Endothelial cell of umbilical vein (primary cell): ENCODE results near the gene XPA. TPM values are rescaled to one million over a fixed set of nuclear protein-coding genes. Genes with fewer than 3 reads are reported as not detected.

ENCODE experiments used
- Bru-seq: library from RNA; stranded (reverse); fragments of 400-500 nt; gene quantifications from one replicate; lab custom pipeline; 2021; lab: Mats Ljungman, UMichigan
- BruChase-seq, 2 experiments: library from RNA; stranded (reverse); fragments of 400-500 nt; gene quantifications; one replicate each; lab custom pipeline; 2021; lab: Mats Ljungman, UMichigan
- BruUV-seq: library from RNA; stranded (reverse); fragments of 400-500 nt; replicated peaks from 2 replicates; lab custom pipeline; 2021; lab: Mats Ljungman, UMichigan
- CTCF ChIA-PET: fragments of 300-600, 350-600 bp; sonication (Branson Sonifier 250); formaldehyde crosslinking; loops from one replicate; lab custom pipeline; 2021; ENCODE audit warnings: antibody characterized with exemption, inconsistent platforms; lab: Charles Lee
- POLR2A ChIA-PET: fragments of 300-600, 350-600 bp; sonication (Branson Sonifier 250); formaldehyde crosslinking; loops from one replicate; lab custom pipeline; 2021; ENCODE audit warnings: antibody characterized with exemption, inconsistent platforms; lab: Charles Lee
- DNase-seq: peaks from one replicate; pipeline ENCODE4 v3.0.0-alpha.2; 2011; ENCODE audit warnings: low read depth, low spot score
- FAIRE-seq: peaks from 2 replicates; lab custom pipeline; 2011; peaks lifted over from hg19 to GRCh38; lab: Jason Lieb, UNC
- H2AFZ ChIP-seq: 2 replicates; pipeline ENCODE4 v1.6.0; 2012; ENCODE audit warnings: low read depth, low read length, control low read depth, inconsistent platforms
- H3K27ac ChIP-seq: 2 replicates; pipeline ENCODE4 v1.5.1; 2011; ENCODE audit warnings: low read depth, mild to moderate bottlenecking, control low read depth, low read length, moderate library complexity; ENCODE audit not compliant: insufficient read depth
- H3K27me3 ChIP-seq, 2 experiments: 2 replicates each; pipeline versions ENCODE4 v1.6.0 to v1.6.1; 2011; ENCODE audit warnings: low read length in 2 of 2, mixed read lengths in 1 of 2; ENCODE audit not compliant: control insufficient read depth in 2 of 2, insufficient read depth in 2 of 2
- H3K36me3 ChIP-seq, 2 experiments: 2 replicates in 1 of 2; 3 replicates in 1 of 2; pipeline ENCODE4 v1.5.1; 2011; ENCODE audit warnings: low read length in 2 of 2, mild to moderate bottlenecking in 1 of 2, moderate library complexity in 1 of 2; ENCODE audit not compliant: control insufficient read depth in 2 of 2, insufficient read depth in 2 of 2; ENCODE audit errors: extremely low read depth in 1 of 2
- H3K4me1 ChIP-seq: 3 replicates; pipeline ENCODE4 v1.5.1; 2011; ENCODE audit warnings: mild to moderate bottlenecking, low read length; ENCODE audit not compliant: control insufficient read depth, insufficient read depth; ENCODE audit errors: extremely low read depth
- H3K4me2 ChIP-seq: 2 replicates; pipeline ENCODE4 v1.6.1; 2011; ENCODE audit warnings: low read length, control low read depth, mixed read lengths; ENCODE audit not compliant: insufficient read depth
- H3K4me3 ChIP-seq, 3 experiments: fragments of 200-600 bp in 1 of 3; sonication (generic), shearing (Covaris generic) in 1 of 3; replicated peaks in 1 of 3; 2 replicates each; pipeline ENCODE4 v1.5.1; 2011 to 2016; ENCODE audit warnings: control low read depth in 3 of 3, low read length in 3 of 3, mild to moderate bottlenecking in 2 of 3, inconsistent platforms in 1 of 3, low read depth in 1 of 3, moderate library complexity in 1 of 3; ENCODE audit not compliant: insufficient read depth in 1 of 3
- H3K79me2 ChIP-seq: 2 replicates; pipeline ENCODE4 v1.6.0; 2012; ENCODE audit warnings: low read length, inconsistent platforms; ENCODE audit not compliant: control insufficient read depth, insufficient read depth
- H3K9ac ChIP-seq: replicated peaks from 2 replicates; pipeline ENCODE3; 2011; ENCODE audit warnings: low read length, control low read depth; ENCODE audit not compliant: insufficient read depth; ENCODE audit errors: extremely low read depth
- H3K9me1 ChIP-seq: replicated peaks from 3 replicates; pipeline ENCODE4 v1.6.0; 2011; ENCODE audit warnings: mild to moderate bottlenecking, low read length; ENCODE audit not compliant: control insufficient read depth, insufficient read depth; ENCODE audit errors: extremely low read depth
- H3K9me3 ChIP-seq: replicated peaks from 2 replicates; pipeline ENCODE4 v1.5.1; 2012; ENCODE audit warnings: low read length, inconsistent platforms; ENCODE audit not compliant: control insufficient read depth, insufficient read depth
- H4K20me1 ChIP-seq: replicated peaks from 2 replicates; pipeline ENCODE3; 2011; ENCODE audit warnings: mild to moderate bottlenecking, low read length; ENCODE audit not compliant: control insufficient read depth, insufficient read depth; ENCODE audit errors: extremely low read depth
- CTCF ChIP-seq, 2 donors: IDR thresholded peaks; 1 replicate in 1 of 2; 2 replicates in 1 of 2; pipeline ENCODE4 v1.5.1; 2011; ENCODE audit warnings: low read length in 2 of 2, mild to moderate bottlenecking in 2 of 2, moderate library complexity in 2 of 2, control low read depth in 1 of 2, inconsistent platforms in 1 of 2, low read depth in 1 of 2; ENCODE audit not compliant: insufficient read depth in 1 of 2; ENCODE audit errors: extremely low read depth in 1 of 2
- EZH2 ChIP-seq: IDR thresholded peaks from 2 replicates; pipeline ENCODE4 v1.6.1; 2012; ENCODE audit warnings: borderline replicate concordance, low read depth, mild to moderate bottlenecking, moderate library complexity, low read length, inconsistent platforms; ENCODE audit not compliant: severe bottlenecking
- FOS ChIP-seq: IDR thresholded peaks from 2 replicates; pipeline ENCODE4 v1.6.1; 2011; ENCODE audit warnings: mild to moderate bottlenecking, low read length, moderate library complexity, borderline replicate concordance; ENCODE audit not compliant: insufficient read depth
- GATA2 ChIP-seq: IDR thresholded peaks from 2 replicates; pipeline ENCODE4 v1.7.0; 2011; ENCODE audit warnings: low read depth, mild to moderate bottlenecking, moderate library complexity, mixed read lengths, low read length; ENCODE audit not compliant: insufficient read length, insufficient read depth
- JUN ChIP-seq: IDR thresholded peaks from 2 replicates; pipeline ENCODE4 v1.6.1; 2011; ENCODE audit warnings: borderline replicate concordance, low read depth; ENCODE audit not compliant: insufficient read length, insufficient read depth
- MYC ChIP-seq: IDR thresholded peaks from one replicate; pipeline ENCODE4 v1.6.1; 2011; ENCODE audit warnings: mild to moderate bottlenecking, low read depth, low read length
- POLR2A ChIP-seq: IDR thresholded peaks from 2 replicates; pipeline ENCODE4 v1.6.1; 2012; ENCODE audit warnings: low read depth, mild to moderate bottlenecking, control low read depth, low read length
- POLR2AphosphoS5 ChIP-seq: IDR thresholded peaks from 2 replicates; pipeline ENCODE4 v1.6.1; 2012; ENCODE audit warnings: low read depth, mild to moderate bottlenecking, control low read depth, low read length, moderate library complexity; ENCODE audit not compliant: insufficient read depth
- dilution Hi-C: fragments of 300-500 bp; cut with MboI; formaldehyde crosslinking; loops from one replicate; pipeline ENCODE4 v1.15.0; 2019; ENCODE audit warnings: low sequenced_read_pairs; ENCODE audit not compliant: extremely low pct_ligation_motif_present
- intact Hi-C: fragments of 100-400 bp; cut with micrococcal nuclease; formaldehyde crosslinking; loops from one replicate; pipeline ENCODE4 v1.10.0; 2022
- long read RNA-seq: library from polyadenylated mRNA; stranded (forward); transcript quantifications from one replicate; pipeline ENCODE4 v2.0.0, GENCODE V29; 2021
- polyA minus RNA-seq, 3 experiments: library from RNA; depleted of rRNA, polyadenylated mRNA; stranded (reverse); fragments of >200 nt; gene quantifications; 1 replicate in 1 of 3; 2 replicates in 2 of 3; pipeline ENCODE4 v1.2.3, GENCODE V29; 2011
- polyA plus RNA-seq, 4 experiments: library from polyadenylated mRNA; depleted of rRNA in 3 of 4; stranded (reverse) in 3 of 4; unstranded in 1 of 4; fragments of >200 nt; gene quantifications; 2 replicates each; pipeline versions ENCODE4 v1.2.1 to v1.2.3, GENCODE V29; 2011 to 2012; ENCODE audit warnings: missing spikeins in 1 of 4
- total RNA-seq: library from RNA; stranded (reverse); gene quantifications from 2 replicates; pipeline ENCODE4 v1.2.3, GENCODE V29; 2021
- TF ChIP-seq, protein P1 (sequence below): IDR thresholded peaks from 2 replicates; pipeline ENCODE4 v1.6.1; 2011; ENCODE audit not compliant: insufficient read depth, insufficient read length

XPA gene
- total RNA-seq (18.5 and 21.1 TPM in 2 replicates), polyA plus RNA-seq (2.2 and 3.6 TPM in 2 replicates), polyA minus RNA-seq (3.5 and 6.8 TPM in 2 replicates), Bru-seq, nascent RNA (percentile 94 among the genes with signal in this experiment), BruChase-seq, experiment 1, labeled RNA remaining after a 6-hour chase (percentile 61 among the genes with signal in this experiment), BruChase-seq, experiment 2, labeled RNA remaining after a 2-hour chase (percentile 78 among the genes with signal in this experiment)
- polyA plus RNA-seq (2011; cell fraction: cytosol; rRNA removed), result 5.9 and 6.7 TPM in 2 replicates
- 6.2 and 9.6 TPM in 2 replicates for polyA plus RNA-seq (2011; cell fraction: nucleus; rRNA removed)
- polyA plus RNA-seq (2012), result 14.0 and 15.6 TPM in 2 replicates
- 1.7 TPM for polyA minus RNA-seq (2011; cell fraction: cytosol; rRNA and poly(A)+ RNA removed)
- 14.2 and 14.4 TPM in 2 replicates for polyA minus RNA-seq (2011; cell fraction: nucleus; rRNA and poly(A)+ RNA removed)
- long read RNA-seq, transcript XPA-201 (6 exons, 1,417 nt), result major isoform, 81 of 115 reads
- long read RNA-seq, transcript XPA-202 (7 exons, 1,584 nt), result minor isoform, 5 of 115 reads
- long read RNA-seq, partial matches to known transcripts, result 6 of 115 reads
- long read RNA-seq, other reads (novel, unspliced or antisense), result 23 of 115 reads

DNA sequence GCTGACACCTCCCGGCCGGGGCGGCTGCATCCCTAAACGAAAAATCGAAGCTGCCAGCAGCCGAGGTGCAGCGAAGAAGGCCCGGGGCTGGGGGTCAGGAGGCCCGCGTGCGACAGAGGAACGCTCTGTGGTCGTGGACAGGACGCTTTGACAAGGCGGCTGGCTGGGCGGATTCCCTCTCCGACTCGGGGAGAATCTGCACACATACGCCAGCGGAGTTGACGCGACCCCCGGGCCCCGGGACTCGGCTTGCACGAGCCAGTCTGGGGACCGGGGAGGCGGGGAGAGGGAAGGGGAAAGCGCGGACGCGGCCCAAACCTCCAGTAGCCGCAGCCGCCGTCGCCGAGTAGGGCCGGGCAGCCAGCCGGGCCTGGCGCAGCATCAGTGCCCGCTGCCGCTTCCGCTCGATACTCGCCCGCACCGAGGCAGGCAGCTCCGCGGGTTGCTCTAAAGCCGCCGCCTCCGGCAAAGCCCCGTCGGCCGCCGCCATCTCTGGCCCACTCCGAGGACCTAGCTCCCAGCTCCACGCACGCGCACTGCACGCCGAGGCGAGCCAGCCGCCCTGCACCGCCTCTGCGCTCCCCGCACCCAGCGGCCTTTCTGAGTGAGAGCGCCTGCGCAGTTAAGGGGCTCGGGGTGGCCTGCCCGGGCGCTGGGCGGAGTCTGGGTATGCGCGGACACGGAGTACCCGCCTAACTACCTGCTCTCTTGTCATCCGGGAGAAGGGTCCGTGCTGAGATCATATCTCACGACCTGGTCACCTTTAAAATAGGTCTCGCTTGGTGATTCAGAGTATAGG, at the start of gene XPA:
Gene XPA (minus strand): TSS at position 538 of the 799 bp plus-strand sequence. CDS start 48 bp downstream, at position 490.
- intact Hi-C loops (no loop called here), dilution Hi-C loops (no loop called here)
- peaks cover 30% of the 10 kb centered on the region for H3K4me1 ChIP-seq
- no peaks in the 10 kb centered on the region for H3K9me1 ChIP-seq
- H4K20me1 ChIP-seq, result no peaks in the 10 kb centered on the region
- peak within 1 kb of the TSS; percentile 99 for H3K4me2 ChIP-seq
- FAIRE-seq (peak; percentile 87), DNase-seq (peak; percentile 97)
- no peaks in the 10 kb centered on the region for H3K9me3 ChIP-seq
- no peak for TF ChIP-seq EZH2
- no peak for TF ChIP-seq FOS
- peak; percentile 13 for TF ChIP-seq GATA2
- peak; percentile 90 for TF ChIP-seq POLR2AphosphoS5
- TF ChIP-seq MYC, result no peak
- TF ChIP-seq JUN, result no peak
- TF ChIP-seq, protein P1, sequence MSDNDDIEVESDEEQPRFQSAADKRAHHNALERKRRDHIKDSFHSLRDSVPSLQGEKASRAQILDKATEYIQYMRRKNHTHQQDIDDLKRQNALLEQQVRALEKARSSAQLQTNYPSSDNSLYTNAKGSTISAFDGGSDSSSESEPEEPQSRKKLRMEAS, result no peak
- TF ChIP-seq POLR2A, result peak; percentile 94
- TF ChIP-seq CTCF (IDR thresholded peaks at IDR 0.05; ENCODE audit: extremely low read depth in 1 of 2, insufficient read depth in 1 of 2, low read depth in 1 of 2, low read length in 2 of 2), result no peak
- ChIA-PET POLR2A (no interaction called here), CTCF (interaction anchor here (0.9 to 2.0 kb wide), 4 partner anchors 10 to 225 kb away, joined by 3 to 7 read pairs (median 4); partner anchors contain the start of gene TRMO)
- H3K9ac ChIP-seq, result peak within 1 kb of the TSS; percentile 76
- no TSS peak for BruUV-seq
- peaks cover 0 to 4% of the 10 kb centered on the region in 2 experiments for H3K36me3 ChIP-seq
- H3K4me3 ChIP-seq, result peak within 1 kb of the TSS; percentile 53 to 91 (median 63)
- H3K79me2 ChIP-seq, result peaks cover 37% of the 10 kb centered on the region
- H3K27me3 ChIP-seq, result no peaks in the 10 kb centered on the region
- peak within 1 kb of the TSS; percentile 88 for H2AFZ ChIP-seq
- peak within 1 kb of the TSS; percentile 41 for H3K27ac ChIP-seq
